Colonic mucosa (tissue), 4 donors: ENCODE results near the gene CFAP141. TPM values are rescaled to one million over a fixed set of nuclear protein-coding genes. Genes with fewer than 3 reads are reported as not detected.

Experiments used
- DNase-seq: peaks from one replicate; pipeline ENCODE4 v3.0.0-alpha.2; 2020
- H3K27ac ChIP-seq: fragments of 200-600 bp; one replicate; pipeline ENCODE4 v1.8.0; 2021
- H3K27me3 ChIP-seq: fragments of 200-600 bp; one replicate; pipeline ENCODE4 v1.8.0; 2021
- H3K36me3 ChIP-seq: fragments of 200-600 bp; one replicate; pipeline ENCODE4 v1.8.0; 2021
- H3K4me1 ChIP-seq: fragments of 200-600 bp; one replicate; pipeline ENCODE4 v1.8.0; 2021; ENCODE audit warnings: mild to moderate bottlenecking
- H3K4me3 ChIP-seq: fragments of 200-600 bp; one replicate; pipeline ENCODE4 v1.8.0; 2021
- H3K9ac ChIP-seq, 2 donors: one replicate each; pipeline ENCODE4 v1.7.0; 2013; ENCODE audit warnings: control low read depth in 2 of 2, low read depth in 2 of 2, low read length in 2 of 2
- H3K9me3 ChIP-seq: fragments of 200-600 bp; one replicate; pipeline ENCODE4 v1.8.0; 2021
- CTCF ChIP-seq: fragments of 200-600 bp; IDR thresholded peaks from one replicate; pipeline ENCODE4 v1.8.0; 2022; ENCODE audit warnings: antibody characterized with exemption, mild to moderate bottlenecking
- intact Hi-C: fragments of 100-400 bp; cut with DNase I; formaldehyde crosslinking; loops from one replicate; pipeline ENCODE4 v1.14.1; 2022
- total RNA-seq, 2 donors: library from RNA; stranded (reverse); fragmentation: NEBNext Ultra II Directional in 1 of 2; extraction: Animal tissue kit (Norgen Biotek cat#: 25700) in 1 of 2; gene quantifications; one replicate each; pipeline ENCODE4 v1.2.1, GENCODE V29; 2021
- donor health status: healthy.
- donor health status: DM: no; HTN: no; CAD: no.
- donor health status: DM: no; HTN: no; CAD: no.

CFAP141 gene
- total RNA-seq = not detected

GRCh38 chr1:154206196-154206595, at the start of gene CFAP141:
Gene CFAP141, minus strand, starts transcription at chr1:154206333. Its CDS starts 26 bp downstream, at chr1:154206307.
- Histone ChIP-seq H3K4me3 (no peak within 1 kb of the TSS), H3K9ac (no peak within 1 kb of the TSS), H3K27ac (no peak within 1 kb of the TSS), H3K36me3 (peaks cover 8% of the 10 kb centered on the region), H3K27me3 (no peaks in the 10 kb centered on the region), H3K9me3 (no peaks in the 10 kb centered on the region), H3K4me1 (no peaks in the 10 kb centered on the region)
- no peak for TF ChIP-seq CTCF
- no peak for DNase-seq
- intact Hi-C loops = no loop called here

GRCh38 chr1:154253671-154254070, 47.5 kb upstream of the CFAP141 start:
- Histone ChIP-seq H3K9ac (no peak overlapping the region), H3K36me3 (peaks cover 45% of the 10 kb centered on the region), H3K27me3 (no peaks in the 10 kb centered on the region), H3K27ac (no peak overlapping the region), H3K4me1 (no peaks in the 10 kb centered on the region), H3K9me3 (no peaks in the 10 kb centered on the region), H3K4me3 (no peak overlapping the region)
- no peak for DNase-seq
- no peak for TF ChIP-seq CTCF
- intact Hi-C loops = no loop called here

GRCh38 chr1:154241703-154242351, 35.7 kb upstream of the CFAP141 start:
- Histone ChIP-seq H3K27ac (no peak overlapping the region), H3K36me3 (peaks cover 33% of the 10 kb centered on the region), H3K4me3 (no peak overlapping the region), H3K27me3 (no peaks in the 10 kb centered on the region), H3K4me1 (no peaks in the 10 kb centered on the region), H3K9me3 (no peaks in the 10 kb centered on the region), H3K9ac (no peak overlapping the region)
- DNase-seq = no peak
- no peak for TF ChIP-seq CTCF
- intact Hi-C loops = no loop called here

- intact Hi-C loops = no loop called here
- TF ChIP-seq CTCF = no peak
- Histone ChIP-seq H3K4me1 (no peaks in the 10 kb centered on the region), H3K9me3 (no peaks in the 10 kb centered on the region), H3K36me3 (peaks cover 32% of the 10 kb centered on the region), H3K4me3 (no peak overlapping the region), H3K9ac (no peak overlapping the region), H3K27ac (no peak overlapping the region), H3K27me3 (no peaks in the 10 kb centered on the region)
- DNase-seq = no peak
Observed at GRCh38 chr1:154240294-154240833, 34.2 kb upstream of the CFAP141 start.

GRCh38 chr1:154239491-154239890, 33.4 kb upstream of the CFAP141 start:
- intact Hi-C loops = no loop called here
- no peak overlapping the region for H3K9ac ChIP-seq
- no peaks in the 10 kb centered on the region for H3K27me3 ChIP-seq
- H3K36me3 ChIP-seq = peaks cover 35% of the 10 kb centered on the region
- no peaks in the 10 kb centered on the region for H3K9me3 ChIP-seq
- no peaks in the 10 kb centered on the region for H3K4me1 ChIP-seq
- no peak for TF ChIP-seq CTCF
- DNase-seq = no peak
- no peak overlapping the region for H3K4me3 ChIP-seq
- H3K27ac ChIP-seq = no peak overlapping the region
